Psoas muscle (tissue), 8 donors: ENCODE results near the gene AMN. TPM values are rescaled to one million over a fixed set of nuclear protein-coding genes. Genes with fewer than 3 reads are reported as not detected.

ENCODE experiments used
- ATAC-seq, 4 donors: fragments of 200-7000 bp; cut with Tn5 transposase; one replicate each; pipeline ENCODE4 v1.9.1; 2020; ENCODE audit warnings: moderate library complexity in 3 of 4, mild to moderate bottlenecking in 2 of 4
- DNase-seq, 2 donors: peaks; one replicate each; pipeline ENCODE4 v3.0.0-alpha.2; 2020
- H3K27ac ChIP-seq: fragments of 200-600 bp; one replicate; pipeline ENCODE4 v1.8.0; 2022
- H3K27me3 ChIP-seq, 3 donors: fragments of 200-600 bp in 1 of 3; one replicate each; pipeline versions ENCODE4 v1.6.1 to v1.8.0; 2013 to 2022; ENCODE audit warnings: low read length in 2 of 3, mild to moderate bottlenecking in 2 of 3, moderate library complexity in 1 of 3; ENCODE audit not compliant: insufficient read depth in 3 of 3
- H3K36me3 ChIP-seq, 2 donors: fragments of 200-600 bp in 1 of 2; one replicate each; pipeline versions ENCODE4 v1.6.1 to v1.8.0; 2013 to 2022; ENCODE audit warnings: low read depth in 1 of 2, mild to moderate bottlenecking in 1 of 2, moderate library complexity in 1 of 2; ENCODE audit not compliant: insufficient read depth in 1 of 2
- H3K4me1 ChIP-seq: fragments of 200-600 bp; one replicate; pipeline ENCODE4 v1.8.0; 2022
- H3K4me3 ChIP-seq: fragments of 200-600 bp; one replicate; pipeline ENCODE4 v1.8.0; 2022; ENCODE audit warnings: mild to moderate bottlenecking
- H3K9me3 ChIP-seq: fragments of 200-600 bp; one replicate; pipeline ENCODE4 v1.8.0; 2022
- CTCF ChIP-seq: fragments of 200-600 bp; IDR thresholded peaks from one replicate; pipeline ENCODE4 v1.8.0; 2022; ENCODE audit warnings: antibody characterized with exemption
- WGBS, 3 donors: extraction: QIAGEN DNeasy Blood & Tissue Kit; methylation state at CpG; one replicate each; pipeline versions ENCODE4 v1.1.6 to v1.1.7; 2013; 5-methylcytosine and 5-hydroxymethylcytosine counted together
- intact Hi-C, 2 donors: fragments of 100-400 bp; cut with DNase I; formaldehyde crosslinking; loops; one replicate each; pipeline versions ENCODE4 v1.11.0 to v1.14.2; 2022
- polyA plus RNA-seq, 3 donors: library from polyadenylated mRNA; stranded (reverse); fragments of 200-250 nt; gene quantifications; one replicate each; pipeline ENCODE4 v1.2.3, GENCODE V29; 2013
- total RNA-seq, 4 donors: library from RNA; stranded (reverse); fragmentation: NEBNext Ultra II Directional in 2 of 4; extraction: Animal tissue kit (Norgen Biotek cat#: 25700) in 2 of 4; gene quantifications; one replicate each; pipeline versions ENCODE4 v1.2.1 to v1.2.4, GENCODE V29; 2021 to 2023
- donor health status: healthy with polysubstance abuse.
- donor health status: DM: no; HTN: no; CAD: no; lungs with moderate emphysema.
- donor health status: Bipolar disorder and iron deficiency.
- donor health status: healthy.
- donor health status: DM: yes; HTN: yes; CAD: no.
- donor health status: DM: no; HTN: no; CAD: no.
- donor health status: DM: no; HTN: no; CAD: no.
- donor health status: DM: yes; HTN: yes; CAD: no.

The AMN gene
- total and polyA plus RNA-seq, 7 donors, result 0.18 to 0.19 (median 0.18) TPM; not detected in 4

- H3K4me1 ChIP-seq, result no peaks in the 10 kb centered on the region
- intact Hi-C loops, result no loop called here
- DNase-seq, result no peak
- H3K27me3 ChIP-seq, result no peaks in the 10 kb centered on the region
- no peak overlapping the region for H3K27ac ChIP-seq
- no peak overlapping the region for H3K4me3 ChIP-seq
- no peak for TF ChIP-seq CTCF
- no peaks in the 10 kb centered on the region for H3K9me3 ChIP-seq
- no peak for ATAC-seq
- 78 to 85% (median 79%) methylated on average over 8 of the region's 8 CpGs for WGBS, 3 donors
- peaks cover 0 to 98% of the 10 kb centered on the region in 2 donors for H3K36me3 ChIP-seq
Observed at GRCh38 chr14:102977475-102977874, 55.0 kb downstream of the AMN start.

- no peaks in the 10 kb centered on the region for H3K4me1 ChIP-seq
- H3K27ac ChIP-seq, result no peak overlapping the region
- no peak for DNase-seq
- WGBS, 3 donors, result 95% methylated on average over 9 of the region's 9 CpGs
- H3K4me3 ChIP-seq, result no peak overlapping the region
- intact Hi-C loops, result no loop called here
- no peak for ATAC-seq
- TF ChIP-seq CTCF, result no peak
- no peaks in the 10 kb centered on the region for H3K9me3 ChIP-seq
- H3K27me3 ChIP-seq, result no peaks in the 10 kb centered on the region
- peaks cover 0 to 98% of the 10 kb centered on the region in 2 donors for H3K36me3 ChIP-seq
Observed at GRCh38 chr14:102979406-102979805, 56.9 kb downstream of the AMN start.

GRCh38 chr14:102980409-102980810 is 57.9 kb downstream of the AMN start:
- no peak overlapping the region for H3K27ac ChIP-seq
- no peak for TF ChIP-seq CTCF
- H3K4me3 ChIP-seq, result no peak overlapping the region
- no peaks in the 10 kb centered on the region for H3K4me1 ChIP-seq
- DNase-seq (no peak), ATAC-seq (no peak)
- no peaks in the 10 kb centered on the region for H3K9me3 ChIP-seq
- intact Hi-C loops, result no loop called here
- H3K36me3 ChIP-seq, result peaks cover 0 to 95% of the 10 kb centered on the region in 2 donors
- 88 to 91% (median 89%) methylated on average over 8 of the region's 8 CpGs for WGBS, 3 donors
- H3K27me3 ChIP-seq, result no peaks in the 10 kb centered on the region

Other genes with a start within 250 kb of the AMN start
- 10 to 100 TPM in 1 of 4 donors, 1 to 10 TPM in 3; 7.9 to 16.3 (median 8.2) TPM for gene TRAF3, start 145.2 kb upstream of the AMN start, total RNA-seq
- 10 to 100 TPM in 1 of 3 donors, 1 to 10 TPM in 2; 3.3 to 15.9 (median 3.3) TPM for gene TRAF3, start 145.2 kb upstream of the AMN start, polyA plus RNA-seq
- gene CDC42BPB, start 134.9 kb downstream of the AMN start, total RNA-seq, result 10 to 100 TPM; 34.2 to 57.4 (median 40.1) TPM
- 10 to 100 TPM; 20.2 to 43.8 (median 39.6) TPM for gene CDC42BPB, start 134.9 kb downstream of the AMN start, polyA plus RNA-seq
- gene LBHD2, start 161.5 kb downstream of the AMN start, total RNA-seq, result not detected
- not detected for gene LBHD2, start 161.5 kb downstream of the AMN start, polyA plus RNA-seq
- gene EXOC3L4, start 172.1 kb downstream of the AMN start, total RNA-seq, result under 1 TPM in 2 of 4 donors, not detected in 2; 0.23 to 0.30 TPM
- gene EXOC3L4, start 172.1 kb downstream of the AMN start, polyA plus RNA-seq, result under 1 TPM in 2 of 3 donors, not detected in 1; 0.12 to 0.33 TPM
- gene TNFAIP2, start 200.8 kb downstream of the AMN start, total RNA-seq, result 100 to 1,000 TPM in 1 of 4 donors, 10 to 100 TPM in 3; 25.7 to 146 (median 39.1) TPM
- gene TNFAIP2, start 200.8 kb downstream of the AMN start, polyA plus RNA-seq, result 10 to 100 TPM; 32.2 to 97.4 (median 52.3) TPM